K562 (cell line): ENCODE results near the gene TMC1. TPM values are rescaled to one million over a fixed set of nuclear protein-coding genes. Genes with fewer than 3 reads are reported as not detected.

ENCODE experiments used
- ATAC-seq: fragments of 200-7000 bp; cut with Tn5 transposase; 3 replicates; pipeline ENCODE4 v1.9.1; 2020; ENCODE audit warnings: moderate library complexity
- BruUV-seq: library from RNA; stranded (reverse); fragments of 400-500 nt; replicated peaks from 2 replicates; lab custom pipeline; 2021; lab: Mats Ljungman, UMichigan
- CTCF ChIA-PET: fragments of 300-600 bp; formaldehyde crosslinking; extraction: SDS; loops from one replicate; lab custom pipeline; 2021; ENCODE audit warnings: low intra/inter-chr PET ratio; lab: Yijun Ruan, JAX
- POLR2A ChIA-PET: fragments of 300-600, 350-650 bp; sonication (Branson Sonifier 250); formaldehyde crosslinking; extraction: SDS; loops from one replicate; lab custom pipeline; 2021; ENCODE audit warnings: antibody characterized with exemption, inconsistent platforms; lab: Yijun Ruan, JAX
- DNase-seq, 4 experiments: peaks; one replicate each; pipeline versions ENCODE4 v3.0.0 to v3.0.0-alpha.2; 2011 to 2018; ENCODE audit warnings: low spot score in 3 of 4, mixed read lengths in 3 of 4; ENCODE audit errors: extremely low read depth in 1 of 4
- FAIRE-seq: peaks from 2 replicates; lab custom pipeline; 2011; peaks lifted over from hg19 to GRCh38; lab: Jason Lieb, UNC
- H2AFZ ChIP-seq: 2 replicates; pipeline ENCODE4 v1.6.0; 2011; ENCODE audit warnings: low read depth, low read length, control low read depth, inconsistent platforms
- H3K27ac ChIP-seq: fragments of 200-600 bp; 3 replicates; pipeline ENCODE4 v1.8.0; 2011; ENCODE audit warnings: low read depth, mild to moderate bottlenecking, control low read depth, inconsistent platforms, low read length, moderate library complexity, mixed read lengths; ENCODE audit errors: extremely low read depth
- H3K27me3 ChIP-seq, 2 experiments: fragments of 300-600 bp in 1 of 2; 2 replicates in 1 of 2; 3 replicates in 1 of 2; pipeline versions ENCODE4 v1.6.0 to v1.8.0; 2011; ENCODE audit warnings: inconsistent platforms in 2 of 2, low read length in 2 of 2, mild to moderate bottlenecking in 1 of 2, mixed read lengths in 1 of 2, moderate library complexity in 1 of 2; ENCODE audit not compliant: control insufficient read depth in 2 of 2, insufficient read depth in 2 of 2
- H3K36me3 ChIP-seq: fragments of 300-600 bp; 3 replicates; pipeline ENCODE4 v1.8.0; 2011; ENCODE audit warnings: mild to moderate bottlenecking, low read length, inconsistent platforms; ENCODE audit not compliant: control insufficient read depth, insufficient read depth
- H3K4me1 ChIP-seq, 2 experiments: fragments of 200-600 bp in 1 of 2; replicated peaks in 1 of 2; 2 replicates in 1 of 2; 3 replicates in 1 of 2; pipeline versions ENCODE4 v1.5.1 to v1.8.0; 2011; ENCODE audit warnings: inconsistent platforms in 2 of 2, low read length in 2 of 2, mild to moderate bottlenecking in 1 of 2, mixed read lengths in 1 of 2, moderate library complexity in 1 of 2; ENCODE audit not compliant: control insufficient read depth in 2 of 2, insufficient read depth in 2 of 2
- H3K4me2 ChIP-seq: 2 replicates; pipeline ENCODE4 v1.6.1; 2011; ENCODE audit warnings: low read length, control low read depth, inconsistent platforms, mixed read lengths; ENCODE audit not compliant: insufficient read depth
- H3K4me3 ChIP-seq: fragments of 200-600 bp; sonication (generic), shearing (Covaris generic); 2 replicates; pipeline ENCODE4 v1.5.1; 2016; ENCODE audit warnings: control low read depth, inconsistent platforms
- H3K79me2 ChIP-seq: fragments of 200-600 bp; 3 replicates; pipeline ENCODE4 v1.8.0; 2011; ENCODE audit warnings: low read length, inconsistent platforms; ENCODE audit not compliant: control insufficient read depth, insufficient read depth
- H3K9ac ChIP-seq, 2 experiments: 2 replicates each; pipeline versions ENCODE4 v1.6.0 to v1.6.1; 2011; ENCODE audit warnings: low read depth in 2 of 2, low read length in 2 of 2, control low read depth in 1 of 2, inconsistent platforms in 1 of 2, mild to moderate bottlenecking in 1 of 2, mixed read lengths in 1 of 2; ENCODE audit not compliant: insufficient read depth in 1 of 2
- H3K9me1 ChIP-seq: one replicate; pipeline ENCODE4 v1.6.0; 2011; ENCODE audit warnings: inconsistent platforms, mild to moderate bottlenecking, low read length, moderate library complexity; ENCODE audit not compliant: control insufficient read depth, insufficient read depth
- H3K9me3 ChIP-seq: replicated peaks from 2 replicates; pipeline ENCODE4 v1.5.1; 2011; ENCODE audit warnings: low read depth, low read length, inconsistent platforms; ENCODE audit not compliant: control insufficient read depth, insufficient read depth
- H4K20me1 ChIP-seq: replicated peaks from 2 replicates; pipeline ENCODE4 v1.6.1; 2011; ENCODE audit warnings: low read length, inconsistent platforms, mixed read lengths; ENCODE audit not compliant: control insufficient read depth, insufficient read depth
- BACH1 ChIP-seq: fragments of 200-800 bp; sonication (Bioruptor generic); IDR thresholded peaks from 2 replicates; pipeline ENCODE4 v1.6.1; 2016; ENCODE audit warnings: missing genetic modification characterization, missing compliant biosample characterization
- CBFA2T2 ChIP-seq: fragments of 450-650 bp; conservative IDR thresholded peaks from 2 replicates; pipeline ENCODE4 v1.6.1; 2017; ENCODE audit warnings: mild to moderate bottlenecking
- FOXK2 ChIP-seq, 2 experiments: fragments of 450-650 bp; IDR thresholded peaks in 1 of 2; conservative IDR thresholded peaks in 1 of 2; 2 replicates each; pipeline ENCODE4 v1.6.1; 2016; ENCODE audit warnings: low read depth in 2 of 2, mild to moderate bottlenecking in 1 of 2
- HNRNPL ChIP-seq: fragments of 200-400 bp; formaldehyde crosslinking; IDR thresholded peaks from 2 replicates; pipeline ENCODE4 v1.6.1; 2017; ENCODE audit warnings: low read depth, mild to moderate bottlenecking, low read length
- MBD2 ChIP-seq: sonication (generic); IDR thresholded peaks from 2 replicates; pipeline ENCODE4 v1.6.1; 2016; ENCODE audit warnings: low read depth, borderline replicate concordance
- MCM7 ChIP-seq, 2 experiments: fragments of 450-650 bp; IDR thresholded peaks; 2 replicates each; pipeline ENCODE4 v1.6.1; 2016 to 2018
- MLLT1 ChIP-seq, 2 experiments: fragments of 450-650 bp; IDR thresholded peaks; 2 replicates each; pipeline ENCODE4 v1.6.1; 2016
- NFYB ChIP-seq: IDR thresholded peaks from 2 replicates; pipeline ENCODE4 v1.6.1; 2011; ENCODE audit warnings: mild to moderate bottlenecking, moderate library complexity; ENCODE audit not compliant: insufficient read length; ENCODE audit errors: extremely low read depth
- SIN3A ChIP-seq, 2 experiments: fragments of 150-350 bp in 1 of 2; IDR thresholded peaks; 2 replicates each; pipeline ENCODE4 v1.6.1; 2011 to 2016; ENCODE audit warnings: borderline replicate concordance in 2 of 2, low read depth in 2 of 2, low read length in 2 of 2, mild to moderate bottlenecking in 2 of 2, moderate library complexity in 2 of 2; ENCODE audit not compliant: control insufficient read depth in 1 of 2
- STAT5B ChIP-seq: fragments of 250-450 bp; sonication (Bioruptor Pico); IDR thresholded peaks from 2 replicates; pipeline ENCODE4 v1.8.0; 2021; ENCODE audit warnings: mild to moderate bottlenecking, inconsistent platforms
- ZBTB26 ChIP-seq: fragments of 450-650 bp; formaldehyde crosslinking; IDR thresholded peaks from 2 replicates; pipeline ENCODE4 v1.4.0; 2022; ENCODE audit warnings: missing genetic modification characterization
- ZNF57 ChIP-seq: fragments of 450-650 bp; formaldehyde crosslinking; IDR thresholded peaks from 2 replicates; pipeline ENCODE4 v1.4.0; 2020; ENCODE audit warnings: mild to moderate bottlenecking, moderate library complexity
- ZNF583 ChIP-seq: fragments of 250-450 bp; sonication (Bioruptor Pico); IDR thresholded peaks from 2 replicates; pipeline ENCODE4 v1.4.0; 2020
- ZNF589 ChIP-seq: fragments of 200-800 bp; sonication (Bioruptor generic); IDR thresholded peaks from 2 replicates; pipeline ENCODE4 v1.6.1; 2016; ENCODE audit warnings: low read depth, missing genetic modification characterization, missing compliant biosample characterization
- WGBS: fragments of 100-300 bp; shearing (Covaris generic); methylation state at CpG from one replicate; pipeline ENCODE4 v1.1.6; 2016; ENCODE audit warnings: low coverage, mixed read lengths; ENCODE audit not compliant: insufficient coverage; ENCODE audit errors: missing lambda C conversion rate; 5-methylcytosine and 5-hydroxymethylcytosine counted together
- in situ Hi-C: fragments of 300-500 bp; cut with MboI; formaldehyde crosslinking; loops from 4 replicates; pipeline ENCODE4 v1.15.0; 2018; ENCODE audit warnings: inconsistent platforms, mixed read lengths
- intact Hi-C: fragments of 100-400 bp; cut with micrococcal nuclease; formaldehyde crosslinking; loops from 2 replicates; pipeline ENCODE4 v1.14.2; 2022
- polyA plus RNA-seq, 8 experiments: library from polyadenylated mRNA; depleted of rRNA in 4 of 8; stranded (reverse) in 5 of 8; unstranded in 3 of 8; fragments of >200 nt; fragmentation: Nextera tagmentation in 2 of 8; fragmentation: Illumina TruSeq in 1 of 8; extraction: Ambion mirVana in 2 of 8; extraction: Trizol in 1 of 8; gene quantifications; 2 replicates each; pipeline versions ENCODE4 v1.2.1 to v1.2.3, GENCODE V29; 2011 to 2014; ENCODE audit warnings: inconsistent platforms in 1 of 8, missing spikeins in 1 of 8
- total RNA-seq, 7 experiments: library from RNA; depleted of rRNA in 6 of 7; stranded (reverse); fragments of >200 nt in 6 of 7; fragmentation: Illumina TruSeq in 2 of 7; extraction: Trizol in 2 of 7; gene quantifications; 2 replicates each; pipeline versions ENCODE4 v1.2.1 to v1.2.3, GENCODE V29; 2011 to 2021; ENCODE audit warnings: low replicate concordance in 1 of 7

The TMC1 gene
- total and polyA plus RNA-seq, 9 of the 15 experiments (the other 6 are each of a cell fraction or from before 2014, with no cell fraction given) = 0.10 to 0.15 TPM; not detected in 7

GRCh38 chr9:72618811-72619210 lies 97.4 kb downstream of the TMC1 start:
- H4K20me1 ChIP-seq = no peaks in the 10 kb centered on the region
- FAIRE-seq (no peak), ATAC-seq (no peak), DNase-seq (no peak)
- POLR2A ChIA-PET = no interaction called here
- no peak for TF ChIP-seq NFYB
- no peaks in the 10 kb centered on the region for H3K9me3 ChIP-seq
- CTCF ChIA-PET = no interaction called here
- intact Hi-C loops (no loop called here), in situ Hi-C loops (loop anchor here (10.0 kb wide), 1 partner anchor 344 kb away; no protein-coding TSS in a partner anchor)
- H3K4me3 ChIP-seq = no peak overlapping the region
- no peaks in the 10 kb centered on the region for H3K4me1 ChIP-seq
- H3K4me2 ChIP-seq = no peak overlapping the region
- 0% methylated on average over 2 of the region's 2 CpGs for WGBS
- no peaks in the 10 kb centered on the region for H3K36me3 ChIP-seq
- no TSS peak for BruUV-seq
- peaks cover 4 to 7% of the 10 kb centered on the region in 2 experiments; a peak in 4 of 5 replicates for H3K27me3 ChIP-seq
- H3K79me2 ChIP-seq = no peaks in the 10 kb centered on the region
- H2AFZ ChIP-seq = no peak overlapping the region
- H3K9ac ChIP-seq = no peak overlapping the region
- no peak overlapping the region for H3K27ac ChIP-seq
- no peaks in the 10 kb centered on the region for H3K9me1 ChIP-seq

- intact Hi-C loops (no loop called here), in situ Hi-C loops (no loop called here)
- Histone ChIP-seq H3K4me3 (no peak overlapping the region), H3K4me1 (no peaks in the 10 kb centered on the region), H3K4me2 (no peak overlapping the region), H3K36me3 (no peaks in the 10 kb centered on the region), H4K20me1 (no peaks in the 10 kb centered on the region), H2AFZ (no peak overlapping the region), H3K9me3 (no peaks in the 10 kb centered on the region), H3K79me2 (no peaks in the 10 kb centered on the region), H3K9me1 (no peaks in the 10 kb centered on the region), H3K27me3 (peaks cover 8 to 10% of the 10 kb centered on the region in 2 experiments; a peak in 4 of 5 replicates), H3K27ac (no peak overlapping the region), H3K9ac (no peak overlapping the region)
- FAIRE-seq (no peak), ATAC-seq (no peak), DNase-seq (no peak)
- ChIA-PET CTCF (interaction anchor here (0.6 kb wide), 1 partner anchor 1271 kb away, joined by 3 read pairs; no protein-coding TSS in a partner anchor), POLR2A (no interaction called here)
- BruUV-seq = no TSS peak
- TF ChIP-seq BACH1 (tag) (no peak), HNRNPL (no peak), STAT5B (CRISPR knock-in tag) (no peak), FOXK2 (conservative IDR thresholded peaks at IDR 0.05 in 1 of 2, IDR thresholded peaks at IDR 0.05 in 1 of 2; ENCODE audit: low read depth in 2 of 2) (no peak), MCM7 (IDR thresholded peaks at IDR 0.05) (no peak), MBD2 (no peak), SIN3A (IDR thresholded peaks at IDR 0.05; ENCODE audit: borderline replicate concordance in 2 of 2, control insufficient read depth in 1 of 2, low read depth in 2 of 2, low read length in 2 of 2) (no peak), ZNF583 (CRISPR knock-in tag) (no peak), ZNF589 (CRISPR knock-in tag) (no peak), MLLT1 (IDR thresholded peaks at IDR 0.05) (no peak), ZNF57 (CRISPR knock-in tag) (no peak), CBFA2T2 (no peak), ZBTB26 (CRISPR knock-in tag) (no peak)
- WGBS = 0% methylated on average over 1 of the region's 2 CpGs
Measured at GRCh38 chr9:72622186-72622585, 100.8 kb downstream of the TMC1 start.
